ENCODE measurements around the gene EFCAB5. TPM values are rescaled to one million over a fixed set of nuclear protein-coding genes. Genes with fewer than 3 reads are reported as not detected.

The EFCAB5 gene
- total and polyA plus RNA-seq, 2 experiments from 2014 or later = 0.68 TPM; not detected in 1

DNA sequence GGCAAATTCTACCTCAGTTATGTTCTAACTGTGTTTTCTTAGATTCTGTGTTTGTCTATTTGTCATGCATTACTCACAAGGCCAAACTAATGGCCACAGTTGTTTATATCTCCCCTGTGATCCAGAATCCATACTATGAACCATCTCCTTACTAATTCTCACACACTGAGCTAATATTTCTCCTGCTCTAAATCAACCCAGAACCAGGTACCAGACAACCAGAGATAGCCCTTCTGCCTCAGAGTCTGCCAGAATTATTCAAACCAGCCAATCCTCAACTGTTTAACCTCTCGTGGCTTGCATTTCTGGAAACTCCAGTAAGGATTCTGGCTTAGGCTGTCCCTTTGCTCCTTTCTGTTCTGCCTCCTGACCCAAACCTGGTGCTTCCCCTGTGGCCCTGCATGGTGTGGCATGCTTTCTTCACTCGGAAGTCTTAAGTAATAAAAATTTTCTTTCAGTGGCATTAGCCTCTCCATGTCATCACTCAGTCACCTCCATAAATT, 59.4 kb downstream of the EFCAB5 start (continued):
- TF ChIP-seq, protein P1, sequence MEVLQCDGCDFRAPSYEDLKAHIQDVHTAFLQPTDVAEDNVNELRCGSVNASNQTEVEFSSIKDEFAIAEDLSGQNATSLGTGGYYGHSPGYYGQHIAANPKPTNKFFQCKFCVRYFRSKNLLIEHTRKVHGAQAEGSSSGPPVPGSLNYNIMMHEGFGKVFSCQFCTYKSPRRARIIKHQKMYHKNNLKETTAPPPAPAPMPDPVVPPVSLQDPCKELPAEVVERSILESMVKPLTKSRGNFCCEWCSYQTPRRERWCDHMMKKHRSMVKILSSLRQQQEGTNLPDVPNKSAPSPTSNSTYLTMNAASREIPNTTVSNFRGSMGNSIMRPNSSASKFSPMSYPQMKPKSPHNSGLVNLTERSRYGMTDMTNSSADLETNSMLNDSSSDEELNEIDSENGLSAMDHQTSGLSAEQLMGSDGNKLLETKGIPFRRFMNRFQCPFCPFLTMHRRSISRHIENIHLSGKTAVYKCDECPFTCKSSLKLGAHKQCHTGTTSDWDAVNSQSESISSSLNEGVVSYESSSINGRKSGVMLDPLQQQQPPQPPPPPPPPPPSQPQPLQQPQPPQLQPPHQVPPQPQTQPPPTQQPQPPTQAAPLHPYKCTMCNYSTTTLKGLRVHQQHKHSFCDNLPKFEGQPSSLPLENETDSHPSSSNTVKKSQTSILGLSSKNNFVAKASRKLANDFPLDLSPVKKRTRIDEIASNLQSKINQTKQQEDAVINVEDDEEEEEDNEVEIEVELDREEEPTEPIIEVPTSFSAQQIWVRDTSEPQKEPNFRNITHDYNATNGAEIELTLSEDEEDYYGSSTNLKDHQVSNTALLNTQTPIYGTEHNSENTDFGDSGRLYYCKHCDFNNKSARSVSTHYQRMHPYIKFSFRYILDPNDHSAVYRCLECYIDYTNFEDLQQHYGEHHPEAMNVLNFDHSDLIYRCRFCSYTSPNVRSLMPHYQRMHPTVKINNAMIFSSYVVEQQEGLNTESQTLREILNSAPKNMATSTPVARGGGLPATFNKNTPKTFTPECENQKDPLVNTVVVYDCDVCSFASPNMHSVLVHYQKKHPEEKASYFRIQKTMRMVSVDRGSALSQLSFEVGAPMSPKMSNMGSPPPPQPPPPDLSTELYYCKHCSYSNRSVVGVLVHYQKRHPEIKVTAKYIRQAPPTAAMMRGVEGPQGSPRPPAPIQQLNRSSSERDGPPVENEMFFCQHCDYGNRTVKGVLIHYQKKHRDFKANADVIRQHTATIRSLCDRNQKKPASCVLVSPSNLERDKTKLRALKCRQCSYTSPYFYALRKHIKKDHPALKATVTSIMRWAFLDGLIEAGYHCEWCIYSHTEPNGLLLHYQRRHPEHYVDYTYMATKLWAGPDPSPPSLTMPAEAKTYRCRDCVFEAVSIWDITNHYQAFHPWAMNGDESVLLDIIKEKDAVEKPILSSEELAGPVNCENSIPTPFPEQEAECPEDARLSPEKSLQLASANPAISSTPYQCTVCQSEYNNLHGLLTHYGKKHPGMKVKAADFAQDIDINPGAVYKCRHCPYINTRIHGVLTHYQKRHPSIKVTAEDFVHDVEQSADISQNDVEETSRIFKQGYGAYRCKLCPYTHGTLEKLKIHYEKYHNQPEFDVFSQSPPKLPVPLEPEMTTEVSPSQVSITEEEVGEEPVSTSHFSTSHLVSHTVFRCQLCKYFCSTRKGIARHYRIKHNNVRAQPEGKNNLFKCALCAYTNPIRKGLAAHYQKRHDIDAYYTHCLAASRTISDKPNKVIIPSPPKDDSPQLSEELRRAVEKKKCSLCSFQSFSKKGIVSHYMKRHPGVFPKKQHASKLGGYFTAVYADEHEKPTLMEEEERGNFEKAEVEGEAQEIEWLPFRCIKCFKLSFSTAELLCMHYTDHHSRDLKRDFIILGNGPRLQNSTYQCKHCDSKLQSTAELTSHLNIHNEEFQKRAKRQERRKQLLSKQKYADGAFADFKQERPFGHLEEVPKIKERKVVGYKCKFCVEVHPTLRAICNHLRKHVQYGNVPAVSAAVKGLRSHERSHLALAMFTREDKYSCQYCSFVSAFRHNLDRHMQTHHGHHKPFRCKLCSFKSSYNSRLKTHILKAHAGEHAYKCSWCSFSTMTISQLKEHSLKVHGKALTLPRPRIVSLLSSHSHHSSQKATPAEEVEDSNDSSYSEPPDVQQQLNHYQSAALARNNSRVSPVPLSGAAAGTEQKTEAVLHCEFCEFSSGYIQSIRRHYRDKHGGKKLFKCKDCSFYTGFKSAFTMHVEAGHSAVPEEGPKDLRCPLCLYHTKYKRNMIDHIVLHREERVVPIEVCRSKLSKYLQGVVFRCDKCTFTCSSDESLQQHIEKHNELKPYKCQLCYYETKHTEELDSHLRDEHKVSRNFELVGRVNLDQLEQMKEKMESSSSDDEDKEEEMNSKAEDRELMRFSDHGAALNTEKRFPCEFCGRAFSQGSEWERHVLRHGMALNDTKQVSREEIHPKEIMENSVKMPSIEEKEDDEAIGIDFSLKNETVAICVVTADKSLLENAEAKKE (CRISPR knock-in tag; IDR thresholded peaks at IDR 0.05) = no peak
- TF ChIP-seq ZNF331 (CRISPR knock-in tag; IDR thresholded peaks at IDR 0.05; ENCODE audit: low read depth) = no peak
- TF ChIP-seq, protein P2, sequence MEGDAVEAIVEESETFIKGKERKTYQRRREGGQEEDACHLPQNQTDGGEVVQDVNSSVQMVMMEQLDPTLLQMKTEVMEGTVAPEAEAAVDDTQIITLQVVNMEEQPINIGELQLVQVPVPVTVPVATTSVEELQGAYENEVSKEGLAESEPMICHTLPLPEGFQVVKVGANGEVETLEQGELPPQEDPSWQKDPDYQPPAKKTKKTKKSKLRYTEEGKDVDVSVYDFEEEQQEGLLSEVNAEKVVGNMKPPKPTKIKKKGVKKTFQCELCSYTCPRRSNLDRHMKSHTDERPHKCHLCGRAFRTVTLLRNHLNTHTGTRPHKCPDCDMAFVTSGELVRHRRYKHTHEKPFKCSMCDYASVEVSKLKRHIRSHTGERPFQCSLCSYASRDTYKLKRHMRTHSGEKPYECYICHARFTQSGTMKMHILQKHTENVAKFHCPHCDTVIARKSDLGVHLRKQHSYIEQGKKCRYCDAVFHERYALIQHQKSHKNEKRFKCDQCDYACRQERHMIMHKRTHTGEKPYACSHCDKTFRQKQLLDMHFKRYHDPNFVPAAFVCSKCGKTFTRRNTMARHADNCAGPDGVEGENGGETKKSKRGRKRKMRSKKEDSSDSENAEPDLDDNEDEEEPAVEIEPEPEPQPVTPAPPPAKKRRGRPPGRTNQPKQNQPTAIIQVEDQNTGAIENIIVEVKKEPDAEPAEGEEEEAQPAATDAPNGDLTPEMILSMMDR (conservative IDR thresholded peaks at IDR 0.05; ENCODE audit: low read depth in 2 of 2) = no peak
- TF ChIP-seq, protein P3, sequence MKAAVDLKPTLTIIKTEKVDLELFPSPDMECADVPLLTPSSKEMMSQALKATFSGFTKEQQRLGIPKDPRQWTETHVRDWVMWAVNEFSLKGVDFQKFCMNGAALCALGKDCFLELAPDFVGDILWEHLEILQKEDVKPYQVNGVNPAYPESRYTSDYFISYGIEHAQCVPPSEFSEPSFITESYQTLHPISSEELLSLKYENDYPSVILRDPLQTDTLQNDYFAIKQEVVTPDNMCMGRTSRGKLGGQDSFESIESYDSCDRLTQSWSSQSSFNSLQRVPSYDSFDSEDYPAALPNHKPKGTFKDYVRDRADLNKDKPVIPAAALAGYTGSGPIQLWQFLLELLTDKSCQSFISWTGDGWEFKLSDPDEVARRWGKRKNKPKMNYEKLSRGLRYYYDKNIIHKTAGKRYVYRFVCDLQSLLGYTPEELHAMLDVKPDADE (IDR thresholded peaks at IDR 0.05) = no peak
- no peak for TF ChIP-seq EZH2 (IDR thresholded peaks at IDR 0.05; ENCODE audit: low read depth, unreplicated experiment)
- no peak for TF ChIP-seq JUNB (IDR thresholded peaks at IDR 0.05; ENCODE audit: unreplicated experiment)
- no peak for TF ChIP-seq EZH2phosphoT487 (IDR thresholded peaks at IDR 0.05; ENCODE audit: unreplicated experiment)

Measured in GM23338 (cell line).